Stimulated activated CD8-positive, alpha-beta memory T cell treated with anti-CD3 and anti-CD28 coated beads, Interleukin-15, amount 100 ng/mL, for 1 hour (primary cell): Measurements from ENCODE around the gene ITGA2.

Source experiments
- DNase-seq: peaks from one replicate; pipeline ENCODE4 v3.0.0-alpha.2; 2020; ENCODE audit warnings: low read depth

Gene ITGA2

DNA sequence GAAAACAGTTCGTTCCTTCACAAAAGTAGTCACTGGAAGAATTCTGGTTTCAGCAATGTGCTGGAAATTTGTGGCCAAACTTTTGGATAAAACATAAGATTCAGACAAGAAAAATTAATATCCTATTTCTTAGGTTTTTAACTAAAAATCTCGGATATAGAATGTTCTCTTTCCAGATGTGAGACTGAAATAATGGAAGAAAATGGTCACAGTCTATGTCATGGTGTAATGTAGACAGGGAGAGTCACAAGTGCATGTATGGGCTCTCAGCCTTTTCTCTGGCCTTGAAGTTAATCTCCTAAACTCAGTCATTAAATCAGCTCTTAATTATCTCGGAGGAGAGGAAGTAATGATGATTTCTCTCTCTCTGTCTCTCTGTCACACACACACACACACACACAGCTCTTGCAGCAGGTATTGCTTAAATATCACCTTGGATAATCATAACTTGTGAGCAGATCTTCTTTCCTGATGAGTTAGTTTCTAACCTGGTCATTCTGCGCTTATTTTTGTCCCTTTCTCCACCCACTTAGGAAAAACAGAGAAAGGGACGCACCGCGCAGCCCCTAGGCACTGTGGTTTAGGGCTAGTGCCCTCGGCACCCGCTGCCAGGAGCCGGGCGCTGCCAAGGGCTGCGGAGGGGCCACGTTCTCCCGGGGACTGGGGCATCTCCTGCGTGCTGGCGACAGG is 672 bp upstream of the ITGA2 start:
- DNase-seq: no peak

DNA sequence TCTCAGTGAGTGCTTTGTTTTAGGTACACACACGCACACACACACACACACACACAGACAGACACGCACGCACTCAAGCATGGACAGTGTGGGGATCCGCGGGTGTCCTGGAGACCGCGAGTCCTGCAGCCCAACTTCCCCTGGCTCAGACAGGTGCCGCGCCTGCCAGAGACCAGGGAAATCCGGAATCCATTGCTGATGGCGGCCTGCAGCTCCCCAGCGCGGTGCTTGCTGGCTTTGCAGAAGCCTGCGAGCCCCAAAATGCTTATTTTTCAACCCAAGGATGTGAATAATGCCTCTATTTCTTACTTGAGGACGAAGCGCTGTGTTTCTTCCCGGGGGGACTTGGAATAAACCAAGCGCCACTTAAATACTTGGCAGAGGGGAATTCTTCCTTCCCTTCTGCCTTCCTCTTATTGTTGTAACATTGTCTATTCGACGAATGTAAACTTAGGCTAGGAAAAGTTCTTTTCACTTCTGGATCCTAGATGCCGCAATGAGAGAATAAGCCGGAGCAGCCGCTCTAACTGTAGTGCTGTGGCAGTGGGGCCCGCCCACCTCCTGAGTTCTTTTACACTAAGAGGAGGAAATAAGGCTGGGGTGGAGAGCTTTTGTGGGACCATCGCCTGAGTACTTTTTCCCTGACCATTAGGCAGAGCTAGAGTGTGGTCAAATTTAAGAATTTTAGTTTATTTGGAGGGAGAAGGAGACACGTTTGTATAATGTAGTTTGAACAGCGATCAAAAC is 802 bp downstream of the ITGA2 start:
- DNase-seq: no peak

DNA sequence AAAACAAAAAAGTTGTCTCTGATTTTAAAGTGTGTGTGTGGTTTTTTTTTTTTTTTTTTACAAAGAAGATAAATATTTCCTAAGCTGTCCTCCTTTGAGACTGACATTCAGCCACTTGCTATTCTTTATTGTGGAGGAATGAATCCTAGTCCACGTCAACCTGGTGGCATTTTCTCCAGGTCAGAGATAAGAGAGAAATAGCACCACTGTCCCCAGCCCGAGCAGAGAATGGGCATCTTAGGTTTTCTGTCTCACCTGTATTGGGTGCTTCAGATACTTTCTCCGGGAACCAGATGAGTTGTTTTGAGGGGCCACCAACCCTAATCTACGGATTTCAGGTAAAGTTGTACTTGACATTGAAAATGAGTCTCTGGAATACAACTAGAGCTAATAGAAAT is 1.4 kb downstream of the ITGA2 start:
- no peak for DNase-seq

DNA sequence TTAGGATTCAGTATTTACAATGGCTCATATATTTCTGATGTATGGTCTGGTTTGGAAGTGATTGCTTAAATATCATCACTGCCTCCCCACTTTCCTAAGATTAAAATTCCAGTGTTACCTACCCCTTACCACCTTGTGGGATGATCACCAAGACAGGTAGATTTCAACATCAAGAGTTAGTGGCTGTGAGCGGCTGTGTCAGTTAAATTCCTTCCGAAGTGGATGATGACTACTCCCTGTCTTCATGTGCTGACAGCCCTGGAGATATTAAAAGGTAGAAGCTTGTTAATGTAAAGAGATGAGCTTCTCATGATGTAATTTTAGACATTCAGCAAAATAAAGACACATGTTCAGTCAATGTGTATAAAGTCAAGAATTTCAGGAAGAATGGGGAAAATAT is 4.2 kb downstream of the ITGA2 start:
- no peak for DNase-seq

DNA sequence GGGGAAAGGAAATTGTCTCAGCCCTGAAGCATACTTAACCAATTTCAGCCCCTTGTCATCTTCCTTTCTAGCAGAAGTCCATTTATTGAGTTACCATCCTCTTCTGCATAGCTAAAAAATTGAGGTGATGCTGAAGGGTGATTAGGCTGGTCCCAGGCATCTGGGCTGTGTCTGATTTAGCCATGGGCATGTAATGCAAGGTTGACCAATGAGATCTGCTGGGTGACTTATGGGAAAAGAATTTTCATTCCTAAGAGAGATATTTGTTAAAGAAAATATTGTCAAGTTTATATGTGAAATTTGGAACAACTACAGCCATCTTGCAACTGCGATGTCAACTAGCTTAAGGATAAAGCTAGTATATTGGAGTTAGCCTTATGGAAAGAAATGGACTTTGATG is 5.1 kb downstream of the ITGA2 start:
- no peak for DNase-seq

DNA sequence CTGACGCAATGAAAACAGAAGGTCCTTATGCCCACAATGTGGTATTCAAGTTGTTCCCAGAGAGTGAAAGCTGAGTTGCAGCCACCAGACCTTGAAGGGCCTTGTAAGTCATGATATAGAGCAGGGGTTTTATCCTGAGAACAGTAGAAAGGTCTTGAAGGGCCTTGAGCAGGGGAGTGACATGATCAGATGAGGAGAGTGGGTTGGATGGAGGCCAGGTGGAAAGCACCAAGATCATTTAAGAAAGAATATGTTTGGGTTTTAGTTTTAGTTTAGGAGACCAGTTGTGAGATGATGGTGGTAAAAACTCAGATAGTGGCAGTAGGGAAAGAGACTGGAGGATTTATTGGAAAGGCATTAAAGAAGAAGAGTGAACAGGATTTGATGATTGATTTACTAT is 5.9 kb downstream of the ITGA2 start:
- DNase-seq: no peak

DNA sequence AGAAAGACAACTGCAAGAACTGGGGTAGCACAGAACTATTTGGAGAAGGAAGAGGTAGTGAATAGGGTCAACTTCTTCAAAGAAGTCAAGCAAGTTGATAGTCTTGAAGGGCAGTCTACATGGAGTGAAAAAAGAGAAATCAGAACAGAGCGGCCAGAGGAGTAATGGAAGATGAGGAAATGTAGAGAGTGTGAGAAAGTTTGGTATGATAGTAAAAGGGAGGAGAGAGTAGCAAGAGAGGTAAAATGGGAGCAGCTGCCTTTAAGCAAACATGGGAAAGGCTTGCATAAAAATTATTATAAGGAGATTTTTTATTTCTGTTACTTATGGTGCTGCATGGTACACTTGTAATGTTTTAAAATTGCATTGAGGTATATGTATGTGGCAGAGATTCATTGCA is 6.8 kb downstream of the ITGA2 start:
- DNase-seq: no peak

DNA sequence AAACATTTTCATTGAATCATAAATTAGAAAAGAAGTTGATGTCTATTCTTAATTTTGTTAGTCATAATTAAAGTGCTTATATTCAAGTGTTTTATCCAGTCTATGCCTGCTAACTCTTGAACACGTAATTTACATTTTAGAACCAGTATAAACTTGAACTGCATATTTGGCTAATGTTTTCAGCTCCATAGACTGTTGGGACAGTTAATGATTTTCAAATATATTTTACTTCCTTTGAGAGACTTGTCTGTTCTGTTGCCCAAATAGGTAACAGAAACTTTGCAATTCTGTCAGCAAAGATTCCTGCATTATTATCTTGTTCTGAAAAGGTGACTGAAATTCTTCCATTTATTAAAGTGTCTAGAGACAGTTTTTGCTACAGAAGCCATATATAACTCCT is 7.8 kb downstream of the ITGA2 start:
- DNase-seq: no peak

DNA sequence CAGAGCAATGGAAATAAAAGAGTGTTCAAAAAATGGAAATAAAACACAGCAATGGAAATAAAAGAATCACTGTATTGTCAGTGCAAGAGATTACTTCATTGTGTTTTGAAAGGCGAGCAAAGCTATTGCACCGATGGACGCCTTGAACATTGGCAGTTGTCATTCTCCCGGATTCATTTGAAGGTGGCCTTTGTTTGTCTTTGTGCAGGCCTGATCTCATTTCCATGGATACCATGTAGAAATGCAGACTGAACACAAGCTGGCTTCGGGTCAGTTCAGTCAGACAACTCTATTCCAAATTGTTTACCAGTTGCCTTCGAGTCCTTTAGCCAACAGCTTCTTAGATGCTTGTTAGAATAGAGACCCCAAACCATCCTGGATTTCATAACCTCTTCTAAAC is 8.3 kb downstream of the ITGA2 start:
- no peak for DNase-seq

DNA sequence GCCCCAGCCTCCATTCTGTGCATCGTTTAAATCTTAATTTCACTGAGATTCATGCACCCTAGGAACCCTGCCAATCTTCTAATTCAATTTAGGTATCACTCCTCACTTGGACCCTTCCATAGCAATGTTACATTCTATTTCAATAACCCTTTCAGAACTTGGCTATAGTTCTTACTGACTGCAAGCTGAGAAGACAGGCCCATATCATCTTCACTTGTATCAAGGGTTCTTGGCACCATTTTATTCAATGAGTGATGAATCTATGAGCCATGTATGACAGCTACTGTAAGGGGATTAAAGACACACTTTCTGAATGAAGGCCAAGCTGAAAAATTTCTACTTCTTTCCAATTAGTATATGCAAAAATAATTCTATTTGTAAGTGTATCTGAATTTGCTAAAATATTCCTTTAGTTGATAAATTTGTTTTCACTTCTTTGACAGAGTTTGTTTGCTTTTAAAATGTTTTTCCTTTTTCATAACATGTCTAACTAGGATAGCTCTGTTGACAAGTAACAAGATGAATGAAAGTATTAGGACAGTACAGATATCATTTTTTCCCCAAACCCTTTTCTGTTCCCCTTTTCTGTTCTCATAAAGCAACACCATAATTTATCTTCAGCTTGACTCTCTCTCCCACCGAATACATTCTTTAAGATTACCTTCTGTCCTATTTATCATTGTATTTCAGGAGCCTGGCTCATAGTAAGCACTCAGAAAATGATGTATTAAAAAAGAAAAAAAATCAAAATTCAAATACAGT is 9.6 kb downstream of the ITGA2 start:
- no peak for DNase-seq

DNA sequence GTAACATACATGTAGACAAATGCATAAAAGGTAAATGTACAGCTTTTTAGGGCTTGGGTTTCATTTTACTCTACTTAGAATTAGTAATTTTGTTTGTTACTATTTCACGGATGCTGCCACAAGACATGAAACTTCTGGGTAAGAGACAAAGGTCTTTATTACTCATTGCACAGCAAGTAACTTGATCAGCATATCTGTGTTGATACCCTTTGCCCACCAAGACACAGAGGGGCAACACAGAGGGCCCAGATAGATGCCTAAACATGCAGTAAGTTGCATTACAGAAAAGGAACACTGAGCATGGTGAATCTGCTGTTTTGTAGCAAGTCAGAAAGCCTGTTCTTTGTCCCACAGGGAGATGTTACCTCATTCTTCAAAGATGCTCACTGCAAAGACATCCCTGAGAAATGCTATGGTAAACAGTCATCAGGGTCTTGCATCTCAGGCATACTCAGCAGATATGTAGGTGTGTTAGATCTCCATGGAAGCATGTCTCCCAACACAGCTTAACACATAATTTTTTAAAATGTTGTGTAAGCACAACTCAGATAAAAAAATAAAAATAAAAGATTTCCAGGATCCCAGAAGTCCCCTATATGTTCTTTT is 10.3 kb downstream of the ITGA2 start:
- no peak for DNase-seq

DNA sequence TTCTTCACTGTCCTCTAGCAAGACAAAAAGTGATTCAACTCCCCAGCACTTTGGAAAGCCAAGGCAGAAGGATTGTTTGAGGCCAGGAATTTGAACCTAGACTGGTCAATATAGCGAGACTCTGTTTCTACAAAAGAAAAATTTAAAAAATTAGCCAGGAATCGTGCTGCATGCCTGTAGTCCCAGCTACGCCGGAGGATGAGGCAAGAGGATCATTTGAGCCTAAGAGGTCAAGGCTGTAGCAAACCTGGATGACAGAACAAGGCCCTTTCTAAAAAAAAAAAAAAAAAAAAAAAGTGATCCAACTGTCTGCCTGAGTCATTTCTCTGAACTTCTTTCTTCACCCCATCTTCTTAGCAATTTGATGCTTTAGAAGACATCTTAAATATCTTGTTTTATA is 12.4 kb downstream of the ITGA2 start:
- DNase-seq: no peak

DNA sequence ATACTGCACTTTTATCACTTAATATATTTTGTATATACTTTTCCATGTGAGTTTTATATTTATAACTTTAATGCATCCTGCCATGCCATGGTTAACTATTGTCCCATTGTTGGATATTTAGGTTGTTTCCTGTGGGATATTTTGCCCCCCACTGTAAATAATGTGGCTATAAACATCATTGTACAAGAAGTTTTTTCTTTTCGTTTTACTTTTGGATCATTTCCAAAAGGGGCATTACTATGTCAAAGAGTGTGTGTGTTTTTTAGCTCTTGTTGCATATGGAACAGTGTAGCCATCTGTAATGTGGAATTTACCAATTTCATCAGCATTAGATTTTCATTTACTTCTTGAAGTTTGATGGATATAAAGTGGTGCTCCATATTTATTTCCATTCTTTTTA is 13.3 kb downstream of the ITGA2 start:
- DNase-seq: no peak

DNA sequence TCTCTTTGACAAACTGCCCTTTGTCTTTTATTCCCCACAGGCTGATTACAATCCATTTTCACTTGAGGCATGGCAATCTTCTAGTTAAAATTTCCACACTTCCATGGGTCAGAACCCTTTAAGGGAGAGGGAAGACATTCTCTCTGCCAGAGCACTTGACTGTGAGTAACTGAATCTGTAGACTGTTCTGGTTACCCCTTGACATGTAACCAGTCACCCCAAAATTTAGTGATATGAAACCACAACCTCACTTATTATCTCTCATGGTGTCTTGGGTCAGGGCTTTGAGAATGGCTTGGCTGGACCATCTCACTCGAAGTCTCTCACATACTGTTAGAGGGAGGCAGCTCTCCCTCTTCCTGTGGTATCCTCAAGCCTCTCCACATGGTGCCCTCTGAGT is 14.0 kb downstream of the ITGA2 start:
- DNase-seq: no peak

DNA sequence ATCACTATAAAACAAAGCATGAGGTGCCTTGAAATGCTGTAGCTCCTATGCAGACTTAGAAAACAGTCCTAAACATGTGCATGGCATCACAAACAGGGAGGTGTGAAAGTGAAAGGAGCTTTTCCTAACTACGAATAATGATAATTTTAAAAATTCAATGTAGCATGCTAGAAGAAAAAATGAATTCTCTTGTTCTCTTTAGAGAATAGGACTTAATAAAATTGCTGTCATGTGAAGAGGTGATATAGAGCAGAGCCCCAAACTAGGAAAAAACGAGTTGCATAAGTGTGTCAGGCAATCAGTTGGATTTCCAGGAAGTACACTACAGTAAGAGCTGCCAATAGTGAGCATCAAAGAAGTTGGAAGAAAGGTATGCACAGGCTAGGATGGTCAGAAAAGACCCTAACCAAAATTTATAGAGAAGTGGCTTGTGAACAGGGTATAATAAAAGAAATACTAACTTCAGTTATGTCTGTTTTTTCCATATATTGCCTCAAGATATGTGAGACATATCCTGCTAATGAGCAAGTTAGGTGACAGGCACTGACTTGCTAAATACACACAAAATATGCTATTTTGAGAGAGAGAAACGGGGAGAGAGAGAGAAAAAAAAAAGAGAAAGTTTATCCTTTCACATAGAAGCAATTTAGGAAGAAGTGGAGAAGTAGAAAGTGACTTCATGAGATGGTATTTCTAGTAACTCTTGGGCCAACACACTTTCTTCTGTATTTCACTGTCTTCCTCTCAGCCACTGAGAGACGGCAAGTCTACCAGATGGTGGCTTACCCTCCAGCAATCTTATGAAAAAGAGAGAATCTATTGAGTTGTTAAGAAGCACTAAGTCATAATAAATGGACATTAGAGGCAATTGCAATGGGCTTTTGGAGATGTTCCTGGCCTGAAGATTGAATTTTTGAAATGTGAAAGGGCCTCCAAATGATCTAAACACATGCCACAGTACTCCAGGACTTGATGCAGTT is 18.0 kb downstream of the ITGA2 start:
- no peak for DNase-seq

DNA sequence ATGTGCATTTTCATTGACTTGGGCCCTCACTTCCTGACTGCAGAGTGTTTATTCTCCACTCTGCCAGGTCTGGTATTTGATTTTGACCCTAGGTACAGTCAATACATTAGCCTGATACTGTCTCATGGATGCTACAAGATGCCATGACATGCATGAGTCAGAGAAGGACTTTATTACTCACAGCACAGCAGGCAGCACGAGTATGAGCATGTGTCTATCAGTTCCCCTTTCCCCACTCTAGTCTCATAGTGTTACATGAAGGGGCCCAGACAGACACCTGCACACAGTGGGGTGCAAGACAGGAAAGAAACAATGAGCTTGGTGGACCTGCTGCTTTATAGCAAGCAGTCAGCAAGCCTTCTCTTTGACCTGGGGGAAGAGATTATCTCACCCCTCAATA is 19.6 kb downstream of the ITGA2 start:
- DNase-seq: no peak

DNA sequence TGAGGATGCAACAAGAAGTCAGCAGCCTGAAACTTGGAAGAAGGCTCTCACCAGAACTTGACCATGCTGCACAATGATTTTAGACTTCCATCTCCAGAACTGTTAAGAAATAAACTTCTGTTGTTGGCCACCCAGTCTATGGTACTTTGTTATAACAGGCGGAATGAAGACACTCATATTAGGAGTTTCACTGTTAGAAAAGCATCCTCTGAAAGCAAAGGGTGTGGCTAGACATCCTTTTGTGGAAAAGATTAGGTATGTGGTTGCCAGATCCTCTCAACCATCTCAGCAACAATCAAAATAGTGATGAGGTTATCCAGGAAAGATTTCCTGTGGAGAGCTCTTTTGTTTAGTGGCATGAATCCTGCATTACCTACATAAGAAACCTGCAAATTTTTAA is 20.7 kb downstream of the ITGA2 start:
- DNase-seq: no peak

DNA sequence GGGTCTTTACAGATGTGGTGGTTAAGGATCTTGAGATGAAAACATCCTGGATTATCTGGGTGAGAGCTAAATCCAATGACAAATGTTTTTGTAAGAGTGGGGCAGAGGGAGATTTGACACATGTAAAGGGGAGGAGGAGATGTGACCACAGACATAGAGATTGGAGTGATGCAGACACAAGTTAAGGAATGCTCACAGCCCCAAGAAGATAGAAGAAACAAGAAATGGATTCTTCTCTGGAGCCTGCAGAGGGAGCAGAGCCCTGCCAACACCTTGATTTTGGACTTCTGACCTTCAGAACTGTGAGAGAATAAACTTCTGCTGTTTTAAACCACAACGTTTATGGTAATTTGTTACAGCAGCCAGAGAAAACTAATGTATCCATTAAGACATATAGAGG is 21.7 kb downstream of the ITGA2 start:
- DNase-seq: no peak

DNA sequence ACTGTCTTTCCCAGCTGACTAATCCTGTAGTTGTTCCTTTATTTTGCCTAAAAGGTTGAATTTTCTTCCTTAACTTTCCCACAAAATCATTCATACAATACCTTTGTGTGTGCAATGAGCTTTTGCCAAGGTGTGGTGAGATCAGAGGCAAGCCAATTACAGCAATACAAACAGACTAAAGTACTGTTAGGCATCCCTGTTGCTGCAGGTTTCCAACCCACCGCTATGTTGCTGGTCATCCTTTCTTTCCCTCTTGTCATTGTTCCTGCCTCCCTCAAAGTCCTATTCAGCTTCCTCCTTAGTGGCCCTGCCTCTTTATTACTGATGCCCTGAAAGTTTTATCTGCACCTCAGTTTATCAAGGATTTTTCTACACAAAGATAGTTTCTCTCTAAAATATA is 22.1 kb downstream of the ITGA2 start:
- DNase-seq: no peak

DNA sequence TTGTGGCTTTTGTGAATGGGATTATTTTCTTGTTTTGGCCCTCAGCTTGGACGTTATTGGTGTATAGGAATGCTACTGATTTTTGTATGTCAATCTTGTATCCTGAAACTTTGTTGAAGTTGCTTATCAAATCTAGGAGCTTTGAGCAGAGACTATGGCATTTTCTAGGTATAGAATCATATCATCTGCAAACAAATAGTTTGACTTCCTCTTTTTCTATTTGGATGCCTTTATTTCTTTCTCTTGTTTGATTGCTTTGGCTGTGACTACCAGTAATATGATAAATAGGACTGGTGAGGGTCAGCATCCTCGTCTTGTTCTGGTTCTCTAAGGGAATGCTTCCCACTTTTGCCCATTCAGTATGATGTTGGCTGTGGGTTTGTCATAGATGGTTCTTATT is 24.7 kb downstream of the ITGA2 start:
- DNase-seq: no peak

DNA sequence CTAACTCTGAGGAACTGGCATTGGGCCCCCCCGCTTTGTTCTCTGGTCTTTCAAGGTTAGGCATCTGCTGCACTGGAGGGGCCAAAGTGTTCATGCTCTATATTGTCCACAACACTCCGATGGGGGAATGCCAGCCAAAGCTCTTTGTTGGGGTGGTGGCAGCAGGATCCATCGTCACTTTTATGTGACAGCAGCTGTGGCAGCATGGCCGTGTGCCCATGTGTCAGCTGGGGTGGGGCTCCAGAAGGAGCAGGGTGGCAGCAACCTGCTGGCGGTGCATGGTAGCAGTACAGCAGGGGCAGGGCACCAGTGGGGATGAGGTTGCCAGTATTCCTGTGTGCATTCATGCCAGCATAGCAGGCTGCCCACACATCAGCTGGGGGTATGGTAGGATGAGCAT is 28.2 kb downstream of the ITGA2 start:
- DNase-seq: no peak
